Endothelial cell of umbilical vein (primary cell): ENCODE results near the gene ZFR2. TPM values are rescaled to one million over a fixed set of nuclear protein-coding genes. Genes with fewer than 3 reads are reported as not detected.

ENCODE experiments used
- BruUV-seq: library from RNA; stranded (reverse); fragments of 400-500 nt; replicated peaks from 2 replicates; lab custom pipeline; 2021; lab: Mats Ljungman, UMichigan
- CTCF ChIA-PET: fragments of 300-600, 350-600 bp; sonication (Branson Sonifier 250); formaldehyde crosslinking; loops from one replicate; lab custom pipeline; 2021; ENCODE audit warnings: antibody characterized with exemption, inconsistent platforms; lab: Charles Lee
- POLR2A ChIA-PET: fragments of 300-600, 350-600 bp; sonication (Branson Sonifier 250); formaldehyde crosslinking; loops from one replicate; lab custom pipeline; 2021; ENCODE audit warnings: antibody characterized with exemption, inconsistent platforms; lab: Charles Lee
- DNase-seq: peaks from one replicate; pipeline ENCODE4 v3.0.0-alpha.2; 2011; ENCODE audit warnings: low read depth, low spot score
- FAIRE-seq: peaks from 2 replicates; lab custom pipeline; 2011; peaks lifted over from hg19 to GRCh38; lab: Jason Lieb, UNC
- H2AFZ ChIP-seq: 2 replicates; pipeline ENCODE4 v1.6.0; 2012; ENCODE audit warnings: low read depth, low read length, control low read depth, inconsistent platforms
- H3K27ac ChIP-seq: 2 replicates; pipeline ENCODE4 v1.5.1; 2011; ENCODE audit warnings: low read depth, mild to moderate bottlenecking, control low read depth, low read length, moderate library complexity; ENCODE audit not compliant: insufficient read depth
- H3K27me3 ChIP-seq, 2 experiments: 2 replicates each; pipeline versions ENCODE4 v1.6.0 to v1.6.1; 2011; ENCODE audit warnings: low read length in 2 of 2, mixed read lengths in 1 of 2; ENCODE audit not compliant: control insufficient read depth in 2 of 2, insufficient read depth in 2 of 2
- H3K36me3 ChIP-seq, 2 experiments: 2 replicates in 1 of 2; 3 replicates in 1 of 2; pipeline ENCODE4 v1.5.1; 2011; ENCODE audit warnings: low read length in 2 of 2, mild to moderate bottlenecking in 1 of 2, moderate library complexity in 1 of 2; ENCODE audit not compliant: control insufficient read depth in 2 of 2, insufficient read depth in 2 of 2; ENCODE audit errors: extremely low read depth in 1 of 2
- H3K4me1 ChIP-seq: 3 replicates; pipeline ENCODE4 v1.5.1; 2011; ENCODE audit warnings: mild to moderate bottlenecking, low read length; ENCODE audit not compliant: control insufficient read depth, insufficient read depth; ENCODE audit errors: extremely low read depth
- H3K4me2 ChIP-seq: 2 replicates; pipeline ENCODE4 v1.6.1; 2011; ENCODE audit warnings: low read length, control low read depth, mixed read lengths; ENCODE audit not compliant: insufficient read depth
- H3K4me3 ChIP-seq, 3 experiments: fragments of 200-600 bp in 1 of 3; sonication (generic), shearing (Covaris generic) in 1 of 3; replicated peaks in 1 of 3; 2 replicates each; pipeline ENCODE4 v1.5.1; 2011 to 2016; ENCODE audit warnings: control low read depth in 3 of 3, low read length in 3 of 3, mild to moderate bottlenecking in 2 of 3, inconsistent platforms in 1 of 3, low read depth in 1 of 3, moderate library complexity in 1 of 3; ENCODE audit not compliant: insufficient read depth in 1 of 3
- H3K79me2 ChIP-seq: 2 replicates; pipeline ENCODE4 v1.6.0; 2012; ENCODE audit warnings: low read length, inconsistent platforms; ENCODE audit not compliant: control insufficient read depth, insufficient read depth
- H3K9ac ChIP-seq: replicated peaks from 2 replicates; pipeline ENCODE3; 2011; ENCODE audit warnings: low read length, control low read depth; ENCODE audit not compliant: insufficient read depth; ENCODE audit errors: extremely low read depth
- H3K9me1 ChIP-seq: replicated peaks from 3 replicates; pipeline ENCODE4 v1.6.0; 2011; ENCODE audit warnings: mild to moderate bottlenecking, low read length; ENCODE audit not compliant: control insufficient read depth, insufficient read depth; ENCODE audit errors: extremely low read depth
- H3K9me3 ChIP-seq: replicated peaks from 2 replicates; pipeline ENCODE4 v1.5.1; 2012; ENCODE audit warnings: low read length, inconsistent platforms; ENCODE audit not compliant: control insufficient read depth, insufficient read depth
- H4K20me1 ChIP-seq: replicated peaks from 2 replicates; pipeline ENCODE3; 2011; ENCODE audit warnings: mild to moderate bottlenecking, low read length; ENCODE audit not compliant: control insufficient read depth, insufficient read depth; ENCODE audit errors: extremely low read depth
- CTCF ChIP-seq, 2 donors: IDR thresholded peaks; 1 replicate in 1 of 2; 2 replicates in 1 of 2; pipeline ENCODE4 v1.5.1; 2011; ENCODE audit warnings: low read length in 2 of 2, mild to moderate bottlenecking in 2 of 2, moderate library complexity in 2 of 2, control low read depth in 1 of 2, inconsistent platforms in 1 of 2, low read depth in 1 of 2; ENCODE audit not compliant: insufficient read depth in 1 of 2; ENCODE audit errors: extremely low read depth in 1 of 2
- EZH2 ChIP-seq: IDR thresholded peaks from 2 replicates; pipeline ENCODE4 v1.6.1; 2012; ENCODE audit warnings: borderline replicate concordance, low read depth, mild to moderate bottlenecking, moderate library complexity, low read length, inconsistent platforms; ENCODE audit not compliant: severe bottlenecking
- FOS ChIP-seq: IDR thresholded peaks from 2 replicates; pipeline ENCODE4 v1.6.1; 2011; ENCODE audit warnings: mild to moderate bottlenecking, low read length, moderate library complexity, borderline replicate concordance; ENCODE audit not compliant: insufficient read depth
- GATA2 ChIP-seq: IDR thresholded peaks from 2 replicates; pipeline ENCODE4 v1.7.0; 2011; ENCODE audit warnings: low read depth, mild to moderate bottlenecking, moderate library complexity, mixed read lengths, low read length; ENCODE audit not compliant: insufficient read length, insufficient read depth
- JUN ChIP-seq: IDR thresholded peaks from 2 replicates; pipeline ENCODE4 v1.6.1; 2011; ENCODE audit warnings: borderline replicate concordance, low read depth; ENCODE audit not compliant: insufficient read length, insufficient read depth
- MAX ChIP-seq: IDR thresholded peaks from 2 replicates; pipeline ENCODE4 v1.6.1; 2011; ENCODE audit not compliant: insufficient read depth, insufficient read length
- MYC ChIP-seq: IDR thresholded peaks from one replicate; pipeline ENCODE4 v1.6.1; 2011; ENCODE audit warnings: mild to moderate bottlenecking, low read depth, low read length
- POLR2A ChIP-seq: IDR thresholded peaks from 2 replicates; pipeline ENCODE4 v1.6.1; 2012; ENCODE audit warnings: low read depth, mild to moderate bottlenecking, control low read depth, low read length
- POLR2AphosphoS5 ChIP-seq: IDR thresholded peaks from 2 replicates; pipeline ENCODE4 v1.6.1; 2012; ENCODE audit warnings: low read depth, mild to moderate bottlenecking, control low read depth, low read length, moderate library complexity; ENCODE audit not compliant: insufficient read depth
- dilution Hi-C: fragments of 300-500 bp; cut with MboI; formaldehyde crosslinking; loops from one replicate; pipeline ENCODE4 v1.15.0; 2019; ENCODE audit warnings: low sequenced_read_pairs; ENCODE audit not compliant: extremely low pct_ligation_motif_present
- intact Hi-C: fragments of 100-400 bp; cut with micrococcal nuclease; formaldehyde crosslinking; loops from one replicate; pipeline ENCODE4 v1.10.0; 2022
- polyA plus RNA-seq, 4 experiments: library from polyadenylated mRNA; depleted of rRNA in 3 of 4; stranded (reverse) in 3 of 4; unstranded in 1 of 4; fragments of >200 nt; gene quantifications; 2 replicates each; pipeline versions ENCODE4 v1.2.1 to v1.2.3, GENCODE V29; 2011 to 2012; ENCODE audit warnings: missing spikeins in 1 of 4
- total RNA-seq: library from RNA; stranded (reverse); gene quantifications from 2 replicates; pipeline ENCODE4 v1.2.3, GENCODE V29; 2021

The ZFR2 gene
- total and polyA plus RNA-seq, 2 donors (not counting 3 experiments of a cell fraction or from before 2014, with no cell fraction given) = not detected

- FAIRE-seq (no peak), DNase-seq (no peak)
- no peak overlapping the region for H3K4me2 ChIP-seq
- no peak overlapping the region for H3K27ac ChIP-seq
- intact Hi-C loops = no loop called here
- ChIA-PET CTCF (interaction anchor here (1.5 kb wide), 1 partner anchor 39 kb away, joined by 5 read pairs; no protein-coding TSS in a partner anchor), POLR2A (no interaction called here)
- H3K9ac ChIP-seq = no peak overlapping the region
- no peaks in the 10 kb centered on the region for H3K9me1 ChIP-seq
- H3K4me3 ChIP-seq = no peak overlapping the region
- no peaks in the 10 kb centered on the region for H3K36me3 ChIP-seq
- H4K20me1 ChIP-seq = no peaks in the 10 kb centered on the region
- TF ChIP-seq MAX = no peak
- no peak for TF ChIP-seq EZH2
- TF ChIP-seq GATA2 = no peak
- TF ChIP-seq MYC = no peak
- no peak for TF ChIP-seq POLR2AphosphoS5
- no peak for TF ChIP-seq JUN
- no peak for TF ChIP-seq CTCF (IDR thresholded peaks at IDR 0.05; ENCODE audit: extremely low read depth in 1 of 2, insufficient read depth in 1 of 2, low read depth in 1 of 2, low read length in 2 of 2)
- TF ChIP-seq POLR2A = no peak
- TF ChIP-seq FOS = no peak
- no TSS peak for BruUV-seq
- no peak overlapping the region for H2AFZ ChIP-seq
- no peaks in the 10 kb centered on the region for H3K79me2 ChIP-seq
- H3K27me3 ChIP-seq = peaks cover 8 to 9% of the 10 kb centered on the region in 2 experiments
- no peaks in the 10 kb centered on the region for H3K4me1 ChIP-seq
- H3K9me3 ChIP-seq = peaks cover 2% of the 10 kb centered on the region
- dilution Hi-C loops = no loop called here
Observed at GRCh38 chr19:3782903-3783302, 85.9 kb downstream of the ZFR2 start.
